ENCODE data around the gene SLC29A1. TPM values are rescaled to one million over a fixed set of nuclear protein-coding genes. Genes with fewer than 3 reads are reported as not detected.

The SLC29A1 gene
- total RNA-seq, 2 donors from 2014 or later: 25.1 to 95.6 TPM

DNA sequence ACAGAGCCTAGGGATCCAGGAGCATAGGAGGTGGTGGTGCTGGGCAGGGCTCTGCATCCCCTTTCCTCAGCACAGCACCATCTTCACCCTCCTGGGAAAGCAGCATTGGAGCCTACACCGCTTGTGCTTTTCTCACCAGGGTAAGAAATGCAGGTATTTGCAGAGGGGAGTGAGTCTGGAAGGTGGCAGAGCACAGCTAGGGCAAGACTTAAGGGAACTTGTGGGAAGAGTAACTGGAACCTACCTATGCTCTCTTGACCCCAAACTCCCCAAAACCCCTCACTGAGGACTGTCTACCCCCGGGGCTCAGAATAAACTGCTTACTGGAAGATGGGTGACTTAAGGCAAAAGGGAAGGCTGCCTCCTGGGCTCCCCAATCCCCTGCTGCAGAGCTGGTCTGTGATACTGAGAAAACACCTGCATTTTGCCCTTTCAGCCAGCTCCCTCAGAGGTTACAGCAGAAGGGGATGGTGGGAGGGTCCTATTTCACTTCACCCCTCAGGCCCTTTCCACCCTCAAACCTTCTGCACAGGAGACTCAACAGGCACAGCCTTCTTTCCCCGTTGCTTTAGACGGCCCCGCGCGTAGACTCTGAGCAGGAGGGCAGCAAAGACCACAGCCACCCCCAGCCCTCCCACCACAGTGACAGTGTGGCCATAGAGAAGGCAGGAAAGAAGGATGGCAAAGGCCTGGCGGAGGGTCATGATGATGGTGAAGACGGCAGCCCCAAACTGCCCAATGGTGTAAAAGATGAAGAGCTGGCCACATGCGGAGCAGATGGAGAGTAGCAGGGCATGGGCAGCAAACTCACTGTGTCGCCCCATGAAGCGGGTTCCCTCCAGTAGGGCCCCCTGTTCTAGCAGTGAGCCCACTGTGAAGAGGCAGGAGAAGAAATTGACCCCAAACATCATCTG, 31.1 kb downstream of the SLC29A1 start:
- no peak for DNase-seq (ENCODE audit: low spot score)
- Mint-ChIP-seq H3K27me3 (no peaks in the 10 kb centered on the region), H3K27ac (peak overlapping the region; percentile 91 to 98), H3K36me3 (peaks cover 46% of the 10 kb centered on the region), H3K9me3 (no peaks in the 10 kb centered on the region), H3K4me1 (ENCODE audit: low read depth in 2 of 2) (peaks cover 70 to 74% of the 10 kb centered on the region in 2 donors), H3K4me3 (peak overlapping the region; percentile 18)
- no peak for ATAC-seq

DNA sequence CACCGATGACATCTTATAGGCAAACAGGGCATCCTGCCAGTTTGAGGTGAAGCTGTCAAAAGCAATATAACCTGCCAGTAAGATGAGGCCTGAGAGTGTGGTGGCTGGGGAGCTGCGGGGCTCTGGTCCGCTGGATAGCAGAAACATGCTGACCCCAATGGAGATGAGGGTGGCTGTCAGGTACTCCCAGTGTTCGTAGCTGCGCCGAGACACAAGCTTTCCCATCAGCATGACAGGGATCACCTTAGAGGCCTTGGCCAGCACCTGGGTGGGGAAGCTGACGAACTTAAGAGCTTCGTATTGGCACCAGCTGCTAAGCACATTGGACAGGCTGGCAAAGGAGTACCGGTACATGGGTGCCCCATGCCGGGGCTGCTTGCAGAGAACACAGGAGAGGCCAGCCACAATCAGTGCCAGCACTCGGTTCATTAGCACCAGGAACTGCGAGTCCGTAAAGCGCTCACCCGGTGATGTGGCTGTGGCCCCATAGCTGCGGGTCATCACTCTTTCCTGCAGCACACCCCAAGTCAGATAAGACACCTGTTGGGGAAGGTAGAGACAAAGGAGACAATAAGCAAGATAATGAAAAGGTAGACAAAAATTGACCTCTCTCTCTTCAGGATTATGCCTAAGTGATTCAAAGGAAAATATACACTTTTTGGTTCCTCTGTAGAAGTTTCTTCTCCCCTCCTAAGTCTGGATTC, 31.9 kb downstream of the SLC29A1 start:
- no peak for DNase-seq (ENCODE audit: low spot score)

DNA sequence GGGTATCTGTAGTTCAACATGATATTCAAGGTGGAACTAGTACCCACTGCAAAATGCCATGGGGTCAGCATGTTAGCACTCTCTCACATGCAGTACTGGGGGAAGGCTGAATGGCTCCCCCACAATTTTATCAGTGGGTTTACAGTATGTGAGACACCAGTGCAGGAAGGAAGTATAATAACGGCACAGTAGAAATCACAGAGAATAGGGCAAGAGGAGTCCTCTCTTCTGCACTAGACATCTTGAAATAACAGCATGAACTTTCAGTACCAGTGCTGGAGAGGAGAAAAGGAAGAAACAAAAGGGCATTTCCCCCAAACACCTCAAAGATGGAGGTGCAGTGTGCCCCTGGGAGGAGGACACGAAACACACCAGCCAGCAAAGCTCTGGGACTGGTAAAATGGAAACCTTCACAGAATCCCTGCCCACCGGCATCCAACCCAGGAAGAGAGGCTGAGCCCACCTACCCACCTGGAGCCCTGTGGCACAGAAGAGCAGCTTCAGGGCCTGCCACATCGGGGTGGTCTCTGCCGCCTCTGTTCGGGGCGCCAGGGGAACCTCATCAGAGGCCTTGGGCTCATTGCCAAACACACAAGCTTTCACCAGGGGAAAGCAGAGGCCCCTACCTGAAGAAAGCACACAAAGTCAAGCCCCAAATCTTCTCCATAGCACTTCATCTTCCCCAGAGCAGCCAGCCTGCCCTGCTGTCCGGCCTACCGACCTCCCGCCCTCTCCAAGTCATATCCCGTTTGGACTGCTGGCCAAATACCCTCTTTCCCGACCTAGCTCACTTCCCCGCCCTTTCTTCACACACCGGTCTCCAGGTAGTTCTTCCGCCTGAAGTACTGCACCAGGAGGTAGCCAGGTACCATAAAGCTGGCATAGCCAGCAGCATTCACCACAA, 32.7 kb downstream of the SLC29A1 start:
- Mint-ChIP-seq H3K27ac (peak overlapping the region; percentile 91 to 98), H3K9me3 (no peaks in the 10 kb centered on the region), H3K4me3 (peak overlapping the region; percentile 88), H3K4me1 (ENCODE audit: low read depth in 2 of 2) (peaks cover 65 to 67% of the 10 kb centered on the region in 2 donors), H3K27me3 (no peaks in the 10 kb centered on the region), H3K36me3 (peaks cover 36% of the 10 kb centered on the region)
- no peak for DNase-seq (ENCODE audit: low spot score)
- ATAC-seq: no peak

More for the DNA sequence above, 31.9 kb downstream of the SLC29A1 start:
- Mint-ChIP-seq H3K9me3 (no peaks in the 10 kb centered on the region), H3K27me3 (no peaks in the 10 kb centered on the region), H3K4me1 (ENCODE audit: low read depth in 2 of 2) (peaks cover 62 to 66% of the 10 kb centered on the region in 2 donors), H3K27ac (peak overlapping the region; percentile 91 to 98), H3K4me3 (peak overlapping the region; percentile 88), H3K36me3 (peaks cover 38% of the 10 kb centered on the region)
- peak in 1 of 2 donors; percentile 0 for ATAC-seq

DNA sequence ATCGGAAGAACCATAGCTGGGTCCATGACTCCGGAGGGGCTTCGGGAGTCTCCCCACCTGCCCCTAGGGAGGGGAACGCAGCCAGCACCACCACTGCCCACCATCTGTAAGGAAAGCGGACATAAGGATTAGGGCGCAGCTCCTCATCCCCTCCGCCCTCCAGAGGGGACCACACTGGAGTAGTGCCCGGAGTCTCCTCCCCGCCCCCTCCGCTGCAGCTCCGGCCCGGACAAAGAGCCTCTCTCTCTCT, 33.3 kb downstream of the SLC29A1 start:
- peak overlapping the region; percentile 88 for H3K4me3 Mint-ChIP-seq
- peaks cover 33% of the 10 kb centered on the region for H3K36me3 Mint-ChIP-seq
- peaks cover 64 to 66% of the 10 kb centered on the region in 2 donors for H3K4me1 Mint-ChIP-seq (ENCODE audit: low read depth in 2 of 2)
- H3K27me3 Mint-ChIP-seq: no peaks in the 10 kb centered on the region
- ATAC-seq (no peak), DNase-seq (ENCODE audit: low spot score) (no peak)
- no peaks in the 10 kb centered on the region for H3K9me3 Mint-ChIP-seq
- H3K27ac Mint-ChIP-seq: peak overlapping the region; percentile 91 to 98

DNA sequence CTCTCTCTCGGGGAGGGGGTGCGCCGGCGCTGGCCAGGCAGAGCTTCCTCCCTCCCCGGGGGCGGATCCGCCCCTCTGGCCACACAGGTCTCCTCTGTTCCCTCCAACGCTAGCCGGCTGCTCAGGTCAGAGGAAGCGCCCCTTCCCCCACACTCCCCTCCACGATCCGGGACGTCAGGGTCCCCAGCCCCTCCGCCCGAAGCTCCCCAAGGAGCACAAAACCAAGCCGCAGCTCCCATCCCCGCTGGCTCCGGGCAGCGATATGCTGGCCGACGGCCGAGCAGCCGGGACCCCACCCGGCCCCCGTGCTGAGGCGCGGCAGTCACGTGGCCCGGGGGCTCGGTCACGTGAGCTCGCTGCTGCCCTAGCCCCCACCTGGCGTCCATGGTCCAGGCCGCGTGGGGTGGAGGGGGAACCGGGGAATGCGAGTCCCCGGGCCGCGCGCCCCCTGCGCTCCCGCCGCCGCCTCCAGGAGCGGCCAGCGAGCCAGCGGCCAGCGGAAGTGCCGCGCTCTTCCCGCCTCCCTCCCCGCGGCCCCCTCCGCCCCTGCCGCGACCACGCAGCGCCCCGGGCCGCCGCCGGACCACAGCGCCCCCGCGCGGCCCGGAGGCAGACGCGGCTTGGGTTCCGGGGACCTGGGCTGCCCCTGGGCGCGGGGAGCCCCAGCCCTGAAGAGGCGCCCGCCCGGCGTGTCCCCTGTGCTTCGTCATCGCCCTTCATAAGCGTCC, 33.8 kb downstream of the SLC29A1 start, which contains the start of gene SLC35B2:
Gene SLC35B2 (minus strand): TSS at position 504 of the 728 bp plus-strand sequence. CDS start 118 bp downstream, at position 386.
- H3K36me3 Mint-ChIP-seq: peaks cover 28% of the 10 kb centered on the region
- H3K4me1 Mint-ChIP-seq (ENCODE audit: low read depth in 2 of 2): peaks cover 59 to 63% of the 10 kb centered on the region in 2 donors
- peak within 1 kb of the TSS; percentile 93 to 98 for H3K27ac Mint-ChIP-seq

DNA sequence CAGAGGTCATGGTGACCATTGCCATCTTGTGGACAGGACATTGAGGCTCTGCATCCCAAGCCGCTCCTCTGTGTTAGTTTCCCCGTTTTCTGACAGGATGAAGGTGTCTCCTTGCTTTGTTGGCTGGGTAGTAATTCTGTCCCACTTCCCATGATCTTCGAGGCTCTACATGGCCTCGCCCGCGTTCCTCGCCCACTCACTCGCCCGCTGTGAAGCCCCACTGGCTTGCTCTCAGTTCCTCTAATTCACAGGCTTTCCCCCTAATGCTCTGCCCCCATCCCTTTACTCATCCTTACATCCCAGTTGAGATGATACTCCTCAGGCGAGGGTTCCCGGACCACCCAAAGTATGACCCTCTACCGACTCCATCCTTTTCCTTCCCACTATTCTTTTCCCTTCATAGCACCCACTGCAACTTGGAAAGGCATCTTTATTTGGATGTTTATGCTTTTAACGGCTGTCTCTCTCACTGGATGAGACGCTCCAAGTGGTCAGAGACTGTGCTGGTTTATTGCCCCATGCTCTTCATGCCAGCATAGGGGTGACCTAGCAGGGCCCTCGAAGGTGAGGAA, 34.4 kb downstream of the SLC29A1 start:
- DNase-seq (ENCODE audit: low spot score) (no peak), ATAC-seq (peak in 1 of 2 donors; percentile 0)
- H3K4me3 Mint-ChIP-seq: peak overlapping the region; percentile 79
- no peaks in the 10 kb centered on the region for H3K27me3 Mint-ChIP-seq
- no peaks in the 10 kb centered on the region for H3K9me3 Mint-ChIP-seq
- H3K4me1 Mint-ChIP-seq (ENCODE audit: low read depth in 2 of 2): peaks cover 63 to 64% of the 10 kb centered on the region in 2 donors
- peaks cover 25% of the 10 kb centered on the region for H3K36me3 Mint-ChIP-seq
- H3K27ac Mint-ChIP-seq: peak overlapping the region; percentile 74 to 93

More for the DNA sequence above, 33.8 kb downstream of the SLC29A1 start, which contains the start of gene SLC35B2:
- no peaks in the 10 kb centered on the region for H3K9me3 Mint-ChIP-seq
- peak; percentile 88 to 89 for ATAC-seq
- peak; percentile 80 for DNase-seq (ENCODE audit: low spot score)
- peak within 1 kb of the TSS; percentile 88 for H3K4me3 Mint-ChIP-seq
- no peaks in the 10 kb centered on the region for H3K27me3 Mint-ChIP-seq

DNA sequence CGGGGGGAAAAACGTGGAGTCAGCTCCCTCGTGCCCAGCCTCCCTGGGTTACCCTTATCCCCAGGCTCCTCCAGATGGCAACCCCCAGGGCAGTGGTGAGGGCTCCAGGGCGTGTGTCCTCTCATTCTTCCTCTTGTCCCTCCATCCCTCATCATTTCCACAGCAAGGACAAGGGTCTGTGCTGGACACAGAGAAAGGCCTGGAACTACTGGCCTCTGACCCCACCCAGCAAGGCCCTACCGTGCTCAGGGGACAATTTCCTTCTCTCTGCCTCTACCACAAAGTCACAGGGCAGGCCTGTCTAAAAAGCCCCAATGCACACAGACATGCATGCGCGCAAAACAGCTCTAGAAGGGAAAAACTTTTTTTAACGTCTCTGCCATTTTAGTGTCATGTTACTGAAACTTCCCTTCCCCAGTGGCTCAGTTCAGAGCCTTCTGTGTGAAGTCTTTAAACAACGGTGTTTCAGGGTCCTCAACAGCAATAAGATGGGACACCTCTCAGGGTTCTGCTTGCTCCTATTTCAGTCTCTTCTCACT, 35.0 kb downstream of the SLC29A1 start:
- no peaks in the 10 kb centered on the region for H3K27me3 Mint-ChIP-seq
- H3K36me3 Mint-ChIP-seq: peaks cover 20% of the 10 kb centered on the region
- H3K4me1 Mint-ChIP-seq (ENCODE audit: low read depth in 2 of 2): peaks cover 63 to 64% of the 10 kb centered on the region in 2 donors
- no peaks in the 10 kb centered on the region for H3K9me3 Mint-ChIP-seq
- no peak for ATAC-seq
- no peak for DNase-seq (ENCODE audit: low spot score)
- H3K4me3 Mint-ChIP-seq: peak overlapping the region; percentile 79
- H3K27ac Mint-ChIP-seq: peak overlapping the region; percentile 74 to 93

DNA sequence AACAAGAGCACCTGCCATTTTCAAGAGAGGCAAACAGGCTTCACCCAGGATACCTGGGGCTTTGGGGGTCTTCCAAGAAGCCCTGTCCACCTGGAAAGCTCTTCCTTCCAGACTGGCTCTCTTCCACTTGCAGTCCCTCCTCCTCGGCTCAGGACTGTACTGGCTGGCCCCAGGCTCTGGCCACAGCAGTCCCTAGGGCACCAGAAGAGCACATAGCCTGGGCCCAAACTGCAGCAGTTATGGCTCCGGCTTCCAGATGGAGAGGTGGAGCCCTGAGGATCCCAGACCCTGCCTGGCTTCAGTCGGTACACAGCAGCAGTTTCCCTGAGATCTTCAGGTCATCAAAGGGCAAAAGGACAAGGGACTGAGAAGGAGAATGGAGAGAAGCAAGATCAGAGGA, 35.5 kb downstream of the SLC29A1 start:
- Mint-ChIP-seq H3K4me3 (peak overlapping the region; percentile 79), H3K4me1 (ENCODE audit: low read depth in 2 of 2) (peaks cover 64 to 68% of the 10 kb centered on the region in 2 donors), H3K27ac (peak overlapping the region; percentile 74 to 93), H3K36me3 (peaks cover 15% of the 10 kb centered on the region), H3K9me3 (no peaks in the 10 kb centered on the region), H3K27me3 (no peaks in the 10 kb centered on the region)
- ATAC-seq: no peak
- no peak for DNase-seq (ENCODE audit: low spot score)

DNA sequence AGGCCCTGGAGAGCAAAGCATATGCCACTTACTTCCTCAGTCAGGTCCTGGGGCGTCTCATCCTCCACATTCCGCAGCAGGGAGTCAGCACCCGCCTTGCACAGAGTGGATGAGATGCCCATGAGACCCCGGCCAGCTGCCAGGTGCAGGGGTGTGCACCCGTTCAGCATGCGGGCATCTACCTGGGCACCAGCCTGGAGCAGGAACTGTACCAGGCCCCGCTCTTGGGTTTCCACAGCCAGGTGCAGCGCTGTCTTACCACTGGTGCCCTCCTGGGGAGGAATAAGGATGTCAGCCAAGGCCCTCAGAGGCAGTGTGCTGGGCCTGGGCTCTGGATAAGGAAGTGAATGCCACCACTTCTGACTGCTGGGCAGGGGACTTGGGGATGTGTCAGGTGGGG, 36.6 kb downstream of the SLC29A1 start:
- Mint-ChIP-seq H3K36me3 (peaks cover 10% of the 10 kb centered on the region), H3K27ac (no peak overlapping the region), H3K27me3 (no peaks in the 10 kb centered on the region), H3K4me1 (ENCODE audit: low read depth in 2 of 2) (peaks cover 66 to 72% of the 10 kb centered on the region in 2 donors), H3K4me3 (no peak overlapping the region), H3K9me3 (no peaks in the 10 kb centered on the region)
- ATAC-seq (no peak), DNase-seq (ENCODE audit: low spot score) (no peak)

DNA sequence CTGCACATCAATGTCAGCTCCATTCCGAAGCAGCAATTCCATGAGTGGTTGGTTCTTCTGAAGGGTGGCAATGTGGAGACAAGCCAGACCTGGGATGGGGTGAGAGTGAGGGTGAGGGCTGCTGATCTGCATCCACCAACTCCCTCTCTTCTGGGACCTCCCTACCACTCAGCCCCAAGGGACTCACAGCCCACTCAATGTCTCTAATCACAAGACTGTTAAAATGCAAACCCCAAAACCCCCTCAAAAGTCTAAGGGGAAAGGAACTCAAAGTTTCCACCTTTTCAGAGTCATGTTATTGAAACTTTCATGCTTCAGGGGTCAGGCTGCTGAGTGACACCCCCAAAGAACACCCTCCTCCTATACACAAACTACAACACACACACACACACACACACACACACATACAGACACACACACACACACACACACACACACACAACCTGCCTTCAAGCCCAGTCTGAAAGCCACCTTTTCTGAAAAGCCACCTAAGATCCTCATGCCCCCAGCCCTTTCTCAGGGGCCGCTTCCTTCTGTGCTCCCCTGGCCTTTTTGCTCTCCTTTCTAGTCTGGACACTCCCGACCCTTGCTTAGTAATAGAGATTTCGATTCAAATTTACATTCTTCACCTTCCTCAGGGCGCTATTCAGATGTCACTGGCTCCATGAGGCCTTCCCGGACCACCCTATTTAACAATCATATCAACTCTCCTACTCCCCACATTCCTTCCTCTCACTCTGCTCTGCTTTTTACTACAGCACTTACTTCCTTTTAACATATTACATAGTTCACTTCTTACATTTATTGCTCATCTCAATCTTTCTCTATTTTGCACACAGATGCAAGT, 37.3 kb downstream of the SLC29A1 start:
- Mint-ChIP-seq H3K9me3 (no peaks in the 10 kb centered on the region), H3K27ac (peak overlapping the region in 1 of 2 donors; percentile 4)

DNA sequence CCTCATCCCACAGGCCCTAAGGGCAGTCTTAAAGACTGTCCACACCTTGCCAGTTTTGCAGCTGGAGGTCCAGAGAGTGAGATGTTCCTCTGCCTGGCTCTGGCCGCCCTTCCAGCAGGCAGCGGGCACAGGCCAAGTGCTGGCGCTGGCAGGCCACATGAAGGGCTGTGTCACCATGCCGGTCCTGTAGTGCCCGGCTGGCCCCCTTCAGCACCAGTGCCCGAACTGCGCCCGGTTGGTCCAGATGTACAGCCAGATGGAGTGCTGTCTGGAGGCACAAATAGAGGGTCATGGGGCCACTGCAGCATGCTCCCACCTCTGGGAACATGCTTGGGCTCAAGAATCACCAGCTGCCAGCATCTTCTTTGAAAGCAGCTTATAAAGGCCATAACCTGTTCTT, 38.2 kb downstream of the SLC29A1 start:
- Mint-ChIP-seq H3K36me3 (peaks cover 10% of the 10 kb centered on the region), H3K4me1 (ENCODE audit: low read depth in 2 of 2) (peaks cover 61 to 63% of the 10 kb centered on the region in 2 donors), H3K27ac (peak overlapping the region in 1 of 2 donors; percentile 4), H3K27me3 (no peaks in the 10 kb centered on the region), H3K9me3 (no peaks in the 10 kb centered on the region), H3K4me3 (no peak overlapping the region)
- ATAC-seq (no peak), DNase-seq (ENCODE audit: low spot score) (no peak)

More for the DNA sequence above, 37.3 kb downstream of the SLC29A1 start:
- no peaks in the 10 kb centered on the region for H3K27me3 Mint-ChIP-seq
- H3K4me1 Mint-ChIP-seq (ENCODE audit: low read depth in 2 of 2): peaks cover 63 to 65% of the 10 kb centered on the region in 2 donors
- H3K36me3 Mint-ChIP-seq: peaks cover 10% of the 10 kb centered on the region
- ATAC-seq (no peak), DNase-seq (ENCODE audit: low spot score) (no peak)
- peak overlapping the region; percentile 2 for H3K4me3 Mint-ChIP-seq
